Medulla oblongata (tissue), 1 donor: Measurements from ENCODE around the gene THRB.
A peak's percentile ranks its signal among the peaks of the same experiment; 100 is the strongest.

ENCODE experiments used
- DNase-seq: peaks from one replicate; pipeline ENCODE4 v3.0.0-alpha.2; 2015; ENCODE audit errors: extremely low spot score

The THRB gene

DNA sequence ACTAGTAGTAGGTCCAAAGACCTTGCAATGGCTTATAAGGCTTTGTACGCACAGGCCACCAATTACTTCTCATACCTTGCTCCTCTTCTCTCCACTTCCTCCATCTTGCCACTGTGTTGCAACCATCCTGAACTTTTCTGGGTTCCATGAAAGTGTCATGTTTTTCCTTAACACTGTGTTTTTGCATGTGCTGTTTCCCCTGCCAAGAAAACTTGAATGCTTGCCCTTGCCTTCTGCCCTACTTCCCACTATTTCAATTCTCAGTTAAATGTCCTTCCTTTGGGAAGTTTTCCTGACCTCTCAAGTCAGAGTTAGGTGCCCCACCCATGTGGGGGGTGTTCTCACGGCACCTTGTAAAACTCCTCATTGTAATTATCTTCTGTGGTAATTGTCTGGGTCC is 182.8 kb downstream of the THRB start:
- no peak for DNase-seq

DNA sequence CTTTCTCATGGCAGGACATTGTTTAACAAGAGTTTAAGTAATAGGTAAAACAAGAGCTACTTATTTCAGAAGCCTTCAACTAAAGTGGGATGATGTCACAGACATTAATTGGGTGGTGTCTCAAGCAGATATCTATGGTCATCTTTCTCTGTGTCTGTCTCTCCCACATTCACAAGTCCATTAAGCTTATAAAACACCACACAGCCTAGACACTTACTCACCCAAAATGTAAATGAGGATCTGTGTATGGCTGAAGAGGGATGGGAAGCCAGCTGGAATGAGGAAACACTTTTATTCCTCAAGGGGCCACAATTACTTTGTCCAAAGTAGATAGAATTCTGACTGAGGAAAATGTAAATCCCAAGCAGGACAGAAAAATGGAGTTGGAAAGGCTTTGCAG is 183.8 kb downstream of the THRB start:
- no peak for DNase-seq

DNA sequence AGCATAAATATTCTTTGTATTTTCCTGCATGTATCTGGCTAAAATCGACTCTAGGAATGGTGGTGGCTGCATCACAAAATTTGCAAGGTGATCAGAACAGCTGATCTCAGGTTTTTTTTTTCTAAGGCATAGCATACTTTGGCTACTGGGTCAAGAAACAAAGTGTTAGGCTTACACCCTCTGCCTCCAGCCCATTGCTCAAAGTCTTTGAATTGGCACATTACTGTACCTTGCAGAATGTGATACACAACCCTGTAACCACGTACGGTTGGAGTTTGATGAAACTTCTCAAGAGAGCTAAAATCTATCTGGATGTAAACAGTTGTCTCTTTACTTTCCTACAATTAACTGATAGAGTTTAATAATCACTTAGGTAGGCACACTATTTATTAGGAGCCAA is 188.1 kb downstream of the THRB start:
- DNase-seq = no peak

DNA sequence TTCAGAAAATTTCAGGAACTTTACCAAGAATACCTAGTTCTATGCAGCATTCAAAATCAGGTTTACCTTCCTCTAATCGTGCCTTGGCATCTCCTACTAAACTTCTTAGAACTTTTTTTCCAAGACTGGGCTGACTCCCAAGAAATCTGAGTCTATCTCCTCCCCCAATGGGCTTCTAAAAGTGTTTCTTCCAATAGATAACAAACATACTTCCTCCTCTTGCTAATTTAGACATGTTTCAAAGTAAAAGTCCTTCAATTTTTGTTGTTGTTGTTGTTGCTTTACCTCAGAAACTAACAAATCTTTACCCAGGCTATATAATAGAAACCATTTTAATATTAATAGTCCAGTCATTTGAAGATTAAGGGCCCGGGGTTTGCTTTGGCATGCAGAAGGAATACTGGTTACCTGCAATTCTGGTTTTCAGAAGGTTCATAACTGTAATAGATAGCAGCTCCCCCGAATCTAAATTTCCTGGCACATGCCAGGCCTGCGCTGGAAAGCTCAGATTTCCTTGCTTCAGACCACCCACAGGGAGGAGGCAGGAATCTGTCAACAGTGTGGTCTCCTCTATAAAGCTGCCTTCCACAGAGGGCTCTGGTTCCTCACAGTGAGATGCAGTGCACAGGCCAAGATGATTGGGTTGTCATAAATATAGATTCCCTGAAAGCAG is 188.7 kb downstream of the THRB start:
- DNase-seq = no peak

DNA sequence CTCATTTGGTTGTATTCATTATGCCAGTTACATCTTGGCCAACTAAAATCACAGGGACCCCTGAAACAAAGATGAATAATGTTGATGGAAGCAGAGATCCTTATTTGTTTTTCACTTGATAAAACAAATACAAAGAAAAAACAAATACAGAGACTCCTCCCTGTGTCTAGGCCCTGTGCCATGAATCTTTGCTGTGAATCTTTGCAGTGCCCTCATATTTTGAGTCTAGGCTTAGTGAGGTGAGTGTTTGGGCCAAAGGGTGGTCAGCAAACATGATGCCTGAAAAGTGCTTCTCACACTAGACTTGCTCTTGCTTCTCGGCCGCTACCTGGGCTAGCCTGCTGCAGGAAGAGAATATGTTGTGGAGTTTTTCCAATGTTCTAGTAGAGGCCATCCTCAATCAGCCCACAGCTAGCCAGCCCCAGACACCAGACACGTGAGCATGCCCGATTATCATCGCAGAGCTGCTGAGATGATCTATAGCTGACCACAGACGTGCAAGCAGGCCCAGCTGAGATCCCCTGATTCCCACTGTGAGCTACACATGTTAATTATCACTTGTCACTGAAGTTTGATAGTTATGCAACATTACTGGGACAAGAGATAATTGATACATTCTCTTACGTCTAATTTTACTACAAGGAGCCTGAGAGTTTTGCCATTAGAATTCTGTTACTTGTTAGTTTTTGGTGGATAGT is 191.4 kb downstream of the THRB start:
- DNase-seq = no peak

DNA sequence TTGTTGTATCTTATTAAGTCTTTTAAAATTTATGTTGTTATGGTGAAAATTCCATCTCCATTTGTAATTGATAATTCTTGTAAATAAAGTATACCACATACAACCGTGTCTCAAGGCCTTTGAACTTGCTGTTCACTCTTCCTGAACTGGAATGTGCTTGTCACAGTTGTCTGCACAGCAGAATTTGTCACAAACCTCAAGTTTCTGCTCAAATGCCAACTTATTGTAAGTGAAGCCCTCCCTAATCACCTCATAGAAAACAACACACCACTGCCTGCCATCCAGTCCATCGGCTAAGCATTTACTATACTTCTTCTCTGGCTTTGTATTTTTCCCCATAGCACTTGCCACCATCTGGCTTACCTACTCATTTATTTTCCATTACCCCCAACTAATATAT is 192.3 kb downstream of the THRB start:
- DNase-seq = no peak

DNA sequence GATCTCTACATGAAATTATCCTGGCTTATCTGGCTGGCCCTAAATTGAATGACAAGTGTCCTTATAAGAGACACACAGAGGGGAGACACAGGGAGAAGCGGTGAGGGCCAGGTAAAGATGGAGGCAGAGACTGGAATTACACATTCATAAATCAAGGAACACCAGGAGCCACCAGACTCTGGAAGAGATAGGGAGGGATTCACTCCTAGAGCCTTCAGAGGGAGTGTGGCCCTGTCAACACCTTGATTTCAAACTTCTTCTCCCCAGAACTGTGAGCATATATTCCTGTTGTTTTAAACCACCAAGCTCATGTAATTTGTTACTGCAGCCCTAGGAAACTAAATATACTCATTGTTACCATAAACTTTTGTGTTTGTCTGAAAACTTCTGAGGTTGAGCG is 193.7 kb downstream of the THRB start:
- no peak for DNase-seq

DNA sequence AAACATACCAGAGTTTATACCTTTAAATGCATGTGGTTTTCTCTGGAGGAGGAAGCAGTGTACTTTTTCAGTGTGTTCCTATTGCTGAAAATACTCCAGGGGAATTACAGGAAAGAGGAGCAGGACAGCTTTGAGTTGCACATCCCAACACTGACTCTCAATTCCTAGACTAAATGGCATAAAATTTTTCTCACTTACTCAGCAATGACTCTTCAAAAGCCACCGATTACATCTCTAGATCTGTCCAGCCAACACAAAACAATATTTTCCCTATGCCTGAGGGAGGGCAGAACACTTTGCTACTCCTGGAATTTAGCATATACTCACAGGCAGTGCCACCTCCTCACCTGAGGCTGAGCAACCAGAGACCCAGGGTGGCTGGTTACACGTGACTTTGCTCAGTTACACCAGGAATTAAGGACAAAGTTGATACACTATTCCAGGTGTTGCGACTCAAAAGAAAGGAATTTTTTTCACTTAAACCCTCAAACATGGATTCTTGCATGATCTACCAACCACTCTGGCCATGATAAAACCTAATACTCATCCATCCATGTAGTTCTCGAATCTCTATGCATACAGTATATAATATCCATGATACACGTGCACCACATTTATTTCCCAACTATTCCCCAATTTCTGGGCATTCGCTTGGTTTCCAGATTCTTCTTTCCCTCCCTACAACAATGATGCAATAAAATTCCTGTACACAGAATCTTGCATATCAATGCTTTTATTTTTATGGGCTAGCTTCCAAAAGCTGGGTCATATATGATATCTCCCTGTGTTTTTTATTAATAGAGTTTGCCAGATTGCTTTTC is 194.6 kb downstream of the THRB start:
- DNase-seq = no peak

DNA sequence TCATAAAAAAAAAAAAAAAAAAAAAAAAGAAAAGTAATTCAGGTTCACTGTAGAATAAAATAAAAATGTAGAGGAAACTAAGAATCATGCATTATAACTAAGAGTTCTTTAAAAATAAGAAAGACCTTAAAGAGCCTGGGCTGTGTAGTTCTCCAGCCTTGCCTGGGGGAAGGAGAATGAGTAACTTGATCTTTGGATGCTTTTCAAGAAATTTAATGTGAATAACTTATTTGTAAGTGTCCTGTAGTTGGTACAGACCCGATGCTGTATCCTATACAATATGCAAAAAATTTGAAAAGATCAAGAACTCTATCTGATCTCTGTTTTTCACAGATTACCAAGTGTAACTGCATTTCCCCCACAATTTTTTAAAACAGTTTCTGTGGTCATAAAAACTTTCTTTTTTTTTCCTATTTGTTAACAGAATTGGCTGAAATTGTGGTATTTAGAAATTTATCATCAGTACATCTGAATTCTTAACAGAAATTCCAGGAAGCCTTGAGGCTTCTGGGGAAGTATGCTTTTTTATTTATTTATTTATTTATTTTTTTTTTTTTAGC is 195.3 kb downstream of the THRB start:
- DNase-seq = no peak

DNA sequence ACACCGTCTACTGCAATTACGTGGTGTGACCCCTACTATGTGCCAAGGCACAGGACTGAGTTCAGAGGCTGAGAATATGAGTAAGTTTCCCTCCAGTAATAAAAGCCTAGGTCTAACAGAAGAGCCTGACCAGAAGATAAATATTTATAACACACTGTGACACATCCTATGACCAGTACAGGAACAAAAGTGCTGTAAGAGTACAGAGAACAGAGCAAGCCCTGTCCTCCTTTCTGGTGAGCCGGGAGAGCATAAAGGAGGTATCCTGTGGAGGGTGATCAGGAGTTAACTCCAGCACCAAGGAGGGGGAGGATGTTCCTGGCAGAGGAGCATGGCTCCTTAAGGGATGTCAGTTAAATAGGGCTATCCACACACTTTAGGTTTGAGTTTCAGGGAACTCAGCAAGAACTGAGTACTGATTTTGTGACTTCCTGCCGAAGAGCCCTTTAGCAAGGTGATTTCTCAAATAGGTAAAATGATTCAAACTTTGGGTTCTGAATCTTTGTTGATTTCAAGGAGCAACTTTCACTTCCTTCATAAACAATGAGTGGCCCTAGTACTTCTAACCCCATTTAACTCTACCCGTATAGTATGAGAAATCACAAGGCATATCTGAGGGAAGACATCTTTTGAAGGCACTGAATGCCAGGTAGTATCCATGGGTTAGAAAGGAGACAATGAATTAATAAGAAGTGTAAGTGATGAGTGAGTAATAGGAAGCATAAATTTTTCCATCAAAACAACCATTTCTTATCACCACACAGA is 198.0 kb downstream of the THRB start:
- DNase-seq = peak; percentile 37

DNA sequence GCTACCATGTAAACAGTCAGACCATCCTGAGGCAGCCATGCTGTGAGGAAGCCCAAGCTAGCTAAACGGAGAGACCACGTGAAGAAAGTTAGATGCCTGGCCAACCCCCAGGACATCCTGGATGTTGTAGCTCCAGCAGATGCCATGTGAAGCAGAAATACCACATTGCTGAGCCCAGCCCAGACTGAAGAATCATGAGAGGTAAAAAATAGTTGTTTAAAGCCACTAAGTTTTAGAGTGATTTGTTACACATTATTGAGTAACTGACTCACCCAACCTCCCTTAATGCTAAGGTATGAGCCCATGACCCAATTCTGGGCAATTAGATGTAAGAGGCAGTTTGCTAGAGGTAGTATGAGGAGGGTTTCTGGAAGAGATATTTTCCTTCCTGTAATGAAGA is 200.5 kb downstream of the THRB start:
- no peak for DNase-seq

DNA sequence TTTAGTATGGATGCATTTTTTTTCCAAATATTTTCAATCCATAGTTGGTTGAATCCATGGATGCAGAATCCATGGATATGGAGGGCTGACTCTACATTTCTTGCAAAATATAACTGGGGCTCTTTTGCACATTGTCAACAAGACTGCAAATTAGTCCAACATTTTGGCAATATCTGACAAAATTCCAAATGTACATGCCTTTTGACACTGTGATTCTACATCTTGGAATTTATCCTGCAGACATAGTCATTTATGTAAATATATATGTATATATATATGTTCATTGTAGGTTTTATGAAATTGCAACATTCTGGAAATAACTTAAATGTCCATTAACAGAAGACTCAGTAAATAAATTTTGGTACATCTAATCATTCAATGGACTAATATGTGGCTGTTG is 203.0 kb downstream of the THRB start:
- no peak for DNase-seq

DNA sequence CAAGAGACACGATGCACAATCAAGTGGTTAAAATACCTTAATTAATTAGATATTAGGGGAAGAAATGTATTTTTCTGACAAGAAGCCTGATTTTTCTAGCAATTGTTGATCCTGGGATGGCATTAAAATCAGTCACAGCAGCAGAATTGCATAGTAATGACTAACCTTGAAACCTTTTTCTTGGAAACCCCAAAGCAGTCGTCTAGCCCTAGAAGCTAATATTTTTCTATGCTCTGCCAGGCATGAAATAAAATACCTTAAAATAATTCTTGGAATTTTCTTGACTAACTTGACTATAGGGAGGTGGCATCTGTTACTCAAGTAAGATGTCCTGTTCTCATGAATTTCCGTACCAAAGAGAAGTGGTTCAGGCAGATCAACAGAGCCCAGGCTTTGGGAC is 204.1 kb downstream of the THRB start:
- no peak for DNase-seq

DNA sequence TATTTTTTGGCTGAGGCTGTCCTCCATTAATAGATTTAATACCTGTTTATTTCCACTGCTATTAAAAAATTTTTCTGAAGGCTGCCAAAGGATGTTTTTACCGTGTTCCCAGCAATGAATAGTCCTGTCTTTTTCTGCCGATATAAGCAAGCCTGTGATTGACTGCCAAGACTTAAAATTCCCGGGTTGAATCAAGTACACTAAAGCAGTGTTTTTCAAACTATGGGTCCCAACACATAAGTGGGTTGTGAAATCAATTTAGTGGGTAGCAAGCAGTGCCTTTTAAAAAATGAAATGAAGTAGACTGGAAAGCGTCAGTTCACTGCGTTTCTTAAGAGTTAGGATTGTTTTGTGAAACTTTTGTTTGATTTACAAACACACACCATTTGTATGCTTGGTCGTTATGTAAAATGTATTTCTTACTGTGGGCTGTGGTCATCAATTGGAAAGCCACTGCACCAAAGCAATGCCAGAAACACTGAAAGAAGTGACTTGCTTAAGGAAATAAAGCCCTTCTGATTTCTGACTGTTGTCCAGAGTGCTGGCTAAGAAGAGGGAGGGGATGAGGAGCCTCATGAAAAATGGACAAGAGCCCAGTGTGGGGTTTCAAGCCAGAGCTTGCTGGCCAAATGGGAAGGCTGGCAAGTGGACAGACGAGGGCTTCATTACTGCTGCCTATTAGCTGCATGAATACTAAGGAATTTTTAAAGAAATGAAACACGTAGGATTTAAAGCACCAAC is 206.0 kb downstream of the THRB start:
- DNase-seq = peak; percentile 94

DNA sequence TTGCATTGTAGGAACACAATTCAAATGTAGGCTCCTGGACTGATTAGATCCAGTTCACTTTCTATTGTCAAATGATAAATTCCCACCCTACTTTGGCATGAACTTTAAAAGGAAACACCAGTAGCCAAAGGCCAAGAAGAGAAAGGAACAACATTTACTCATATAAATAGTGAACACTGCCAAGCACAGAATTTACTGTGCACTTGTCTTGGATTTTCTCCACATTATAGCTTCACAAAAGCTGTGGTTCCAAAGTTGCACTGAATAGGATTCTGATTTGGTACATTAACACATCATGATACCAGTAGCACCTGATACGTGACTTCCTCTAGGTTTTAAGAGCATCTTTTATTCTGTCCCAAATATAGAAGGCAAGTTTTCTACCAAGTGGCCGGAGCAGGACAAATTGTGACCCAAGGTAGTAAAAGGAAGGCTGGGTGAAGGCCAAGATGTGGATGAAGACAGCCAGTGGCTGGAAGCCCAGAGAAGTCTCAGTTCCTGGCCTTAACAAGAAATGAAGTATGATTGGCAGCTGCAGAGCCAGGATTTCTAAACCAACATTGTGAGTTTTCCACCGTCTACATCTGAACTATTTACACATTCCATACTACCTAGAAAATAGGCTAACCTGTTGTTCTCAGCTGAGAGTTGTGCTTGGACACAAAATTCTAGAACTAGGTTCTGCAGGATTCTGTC is 206.7 kb downstream of the THRB start:
- DNase-seq = peak; percentile 71

DNA sequence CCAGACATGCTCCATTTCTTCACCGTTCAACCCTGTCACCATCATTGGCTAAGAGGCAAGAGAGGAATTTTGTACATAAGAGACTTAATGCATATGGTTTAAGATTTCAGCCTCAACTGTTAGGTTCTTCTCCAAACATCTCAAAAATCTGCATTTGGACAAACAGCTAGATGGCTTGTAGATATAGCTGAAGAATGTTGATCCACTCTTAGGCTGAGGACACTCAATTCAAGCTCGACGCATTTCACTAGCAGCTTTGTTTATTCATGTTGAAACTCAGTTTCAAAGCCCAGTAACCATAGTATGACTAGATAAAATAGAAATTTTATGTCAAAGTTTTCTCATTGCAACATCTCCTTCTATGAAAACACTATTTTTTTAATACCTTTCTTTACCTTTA is 208.2 kb downstream of the THRB start:
- no peak for DNase-seq

DNA sequence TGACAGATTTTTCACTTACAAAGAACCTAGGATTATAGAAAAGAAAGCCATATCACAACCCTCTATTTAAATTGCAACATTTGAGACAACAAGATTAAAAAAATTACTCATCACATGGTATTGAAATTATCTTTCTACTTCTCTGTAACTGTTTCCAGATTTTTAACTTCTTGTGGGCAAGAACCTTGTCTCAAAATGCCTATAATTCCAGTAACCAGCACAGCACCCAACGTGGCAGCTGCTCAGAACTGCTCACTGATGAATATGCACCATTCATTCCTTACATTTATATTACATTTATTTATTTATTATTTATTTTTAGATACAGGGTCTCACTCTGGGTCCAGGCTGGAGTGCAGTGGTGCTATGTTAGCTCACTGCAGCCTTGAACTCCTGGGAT is 216.1 kb downstream of the THRB start:
- no peak for DNase-seq

DNA sequence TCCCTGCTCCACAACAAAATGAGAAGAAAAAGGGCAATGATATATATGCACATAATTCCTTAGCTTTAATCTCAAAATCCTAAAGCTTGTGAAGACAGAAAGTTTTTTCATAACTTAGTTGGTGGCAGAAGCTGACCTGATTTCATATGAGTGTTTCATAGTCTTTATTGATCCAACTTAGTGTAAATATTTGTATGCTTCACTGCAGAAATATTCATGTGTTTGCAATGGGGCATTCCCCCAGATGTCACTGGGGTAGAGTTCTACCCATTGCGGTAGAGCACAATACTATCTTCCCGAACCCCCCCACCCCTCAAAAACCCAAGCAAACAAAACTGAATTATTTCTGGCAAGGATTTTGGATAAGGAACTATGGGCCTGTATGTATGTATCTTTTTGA is 221.2 kb downstream of the THRB start:
- DNase-seq = no peak

DNA sequence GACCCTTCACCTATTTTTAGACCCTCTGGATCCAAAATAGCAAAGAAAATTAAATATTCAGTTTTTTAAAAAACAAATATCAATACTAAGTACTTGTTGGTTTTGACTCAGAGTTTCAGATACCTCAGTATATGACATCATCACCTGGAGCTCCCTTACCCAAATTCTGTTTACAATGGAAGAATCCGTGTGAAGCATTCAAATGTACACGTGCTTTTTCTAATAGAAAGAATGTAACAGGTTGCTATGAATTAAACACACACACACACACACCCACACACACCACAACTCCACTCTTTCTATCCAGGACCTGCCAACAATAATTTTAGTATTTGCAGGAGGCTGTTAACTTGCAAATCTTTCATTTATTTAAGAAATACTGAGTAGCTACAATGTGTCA is 221.8 kb downstream of the THRB start:
- DNase-seq = no peak

DNA sequence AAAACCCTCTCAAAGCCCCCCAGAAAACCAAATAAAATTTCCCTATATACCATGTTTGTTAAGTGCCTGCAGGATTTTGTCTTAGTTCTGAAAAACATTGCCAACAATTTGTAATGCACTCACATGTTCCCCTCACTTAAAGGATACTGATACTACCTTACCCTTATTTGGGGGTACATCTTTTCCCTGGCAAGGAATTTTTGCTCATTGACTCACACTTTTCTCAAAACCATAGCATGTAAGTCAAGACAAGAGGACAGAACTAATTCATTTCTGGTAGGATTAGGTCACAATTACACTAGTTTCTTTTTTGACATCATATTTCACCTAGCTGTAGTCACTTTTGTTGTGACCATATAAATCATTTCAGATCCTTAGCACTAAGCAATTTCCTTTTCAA is 222.2 kb downstream of the THRB start:
- no peak for DNase-seq

DNA sequence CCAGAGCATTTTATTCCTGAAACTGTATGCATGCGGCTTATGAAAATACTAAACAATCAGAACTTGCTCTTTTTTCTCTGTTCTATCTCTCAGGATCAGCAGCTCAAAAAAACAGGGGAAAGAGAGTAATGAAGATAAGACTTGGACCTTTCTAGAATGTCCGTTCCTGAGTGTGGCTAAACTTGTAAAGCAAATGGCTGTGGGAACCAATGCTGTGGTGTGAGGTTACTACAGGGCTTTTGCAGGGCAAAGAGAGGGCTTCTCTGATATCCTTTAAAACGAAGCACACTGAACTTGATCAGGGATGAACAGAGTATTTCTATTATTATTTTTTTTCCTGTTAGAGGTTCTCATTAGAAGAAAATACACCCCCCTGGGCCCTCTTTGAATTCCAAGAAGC is 223.4 kb downstream of the THRB start:
- no peak for DNase-seq
